ENCODE results near the gene COL11A2. TPM values are rescaled to one million over a fixed set of nuclear protein-coding genes. Genes with fewer than 3 reads are reported as not detected.
A peak's percentile ranks its signal among the peaks of the same experiment; 100 is the strongest.

The COL11A2 gene
- total and polyA plus RNA-seq, 2 of the 13 experiments (the other 11 are each of a cell fraction or from before 2014, with no cell fraction given) = 0.55 TPM

GRCh38 chr6:33213166-33213988 lies 21.1 kb upstream of the COL11A2 start (continued):
- TF ChIP-seq HMGXB3 (CRISPR knock-in tag; IDR thresholded peaks at IDR 0.05; ENCODE audit: borderline replicate concordance) (no peak), ZBTB3 (CRISPR knock-in tag; IDR thresholded peaks at IDR 0.05; ENCODE audit: borderline replicate concordance, low read depth) (no peak), XRCC5 (optimal IDR thresholded peaks at IDR 0.05; ENCODE audit: low read length) (no peak), MAX (IDR thresholded peaks at IDR 0.05) (0 out of 2 replicates have a peak, but pooled peaks have one; percentile 18), MTERF4 (CRISPR knock-in tag; IDR thresholded peaks at IDR 0.05) (no peak), ZBTB33 (CRISPR knock-in tag; IDR thresholded peaks at IDR 0.05) (no peak), PATZ1 (CRISPR knock-in tag; IDR thresholded peaks at IDR 0.05) (no peak), ZNF800 (CRISPR knock-in tag; IDR thresholded peaks at IDR 0.05) (peak; percentile 66; the same call in 1 of the 2 replicates), ZNF557 (CRISPR knock-in tag; IDR thresholded peaks at IDR 0.05) (no peak), ZNF891 (CRISPR knock-in tag; IDR thresholded peaks at IDR 0.05) (no peak), TBP (CRISPR knock-in tag; IDR thresholded peaks at IDR 0.05) (no peak), ELF3 (CRISPR knock-in tag; IDR thresholded peaks at IDR 0.05) (no peak), ISX (CRISPR knock-in tag; conservative IDR thresholded peaks at IDR 0.05) (no peak), ZNF256 (CRISPR knock-in tag; conservative IDR thresholded peaks at IDR 0.05) (no peak), XBP1 (CRISPR knock-in tag; IDR thresholded peaks at IDR 0.05) (no peak)
